Muscle of leg (tissue), 11 donors: ENCODE data around the gene GPC5. TPM values are rescaled to one million over a fixed set of nuclear protein-coding genes. Genes with fewer than 3 reads are reported as not detected.
A peak's percentile ranks its signal among the peaks of the same experiment; 100 is the strongest.

Experiments used
- DNase-seq: peaks from one replicate; pipeline ENCODE4 v3.0.0; 2013
- H3K27ac ChIP-seq: one replicate; pipeline ENCODE4 v1.5.1; 2013; ENCODE audit warnings: mild to moderate bottlenecking, low read length, control low read depth
- H3K27me3 ChIP-seq: one replicate; pipeline ENCODE4 v1.6.1; 2013; ENCODE audit warnings: low read length; ENCODE audit not compliant: control insufficient read depth, insufficient read depth
- H3K36me3 ChIP-seq: one replicate; pipeline ENCODE4 v1.6.1; 2013; ENCODE audit warnings: low read length; ENCODE audit not compliant: control insufficient read depth, insufficient read depth
- H3K4me1 ChIP-seq: one replicate; pipeline ENCODE4 v1.6.1; 2013; ENCODE audit warnings: low read length; ENCODE audit not compliant: control insufficient read depth, insufficient read depth
- H3K4me3 ChIP-seq: one replicate; pipeline ENCODE4 v1.5.1; 2013; ENCODE audit warnings: low read length, control low read depth
- H3K9me3 ChIP-seq: replicated peaks from 2 replicates; pipeline ENCODE4 v1.6.1; 2013; ENCODE audit warnings: low read depth, low read length; ENCODE audit not compliant: control insufficient read depth
- WGBS: methylation state at CpG from one replicate; pipeline ENCODE4 v1.1.5; 2013; ENCODE audit warnings: missing lambda C conversion rate; ENCODE audit not compliant: insufficient coverage; 5-methylcytosine and 5-hydroxymethylcytosine counted together
- polyA plus RNA-seq, 8 donors: library from polyadenylated mRNA; unstranded; fragments of 120-200 nt; gene quantifications; one replicate each; pipeline versions ENCODE4 v1.2.1 to v1.2.3, GENCODE V29; 2013; ENCODE audit warnings: inconsistent platforms in 1 of 8, low replicate concordance in 1 of 8; ENCODE audit not compliant: insufficient read length in 8 of 8, insufficient read depth in 1 of 8
- total RNA-seq: library from RNA; stranded (reverse); fragments of 120-200 nt; gene quantifications from one replicate; pipeline ENCODE4 v1.2.4, GENCODE V29; 2013

GPC5 gene
- total and polyA plus RNA-seq, 9 donors, result 0.15 to 2.1 (median 0.40) TPM

- no peak for DNase-seq
- Histone ChIP-seq H3K9me3 (no peaks in the 10 kb centered on the region), H3K27me3 (no peaks in the 10 kb centered on the region), H3K4me3 (no peak overlapping the region), H3K4me1 (no peaks in the 10 kb centered on the region), H3K36me3 (no peaks in the 10 kb centered on the region), H3K27ac (no peak overlapping the region)
- WGBS, result no CpG with 5 or more reads among the region's 3 CpGs
Observed at GRCh38 chr13:91627952-91628739, 229.7 kb downstream of the GPC5 start.

- Histone ChIP-seq H3K27me3 (no peaks in the 10 kb centered on the region), H3K4me3 (no peak overlapping the region), H3K9me3 (no peaks in the 10 kb centered on the region), H3K36me3 (no peaks in the 10 kb centered on the region), H3K27ac (no peak overlapping the region), H3K4me1 (no peaks in the 10 kb centered on the region)
- no peak for DNase-seq
- WGBS, result no CpG with 5 or more reads among the region's 1 CpG
Observed at GRCh38 chr13:91630946-91631345, 232.5 kb downstream of the GPC5 start.

GRCh38 chr13:91632086-91632485, 233.7 kb downstream of the GPC5 start:
- Histone ChIP-seq H3K27ac (no peak overlapping the region), H3K27me3 (no peaks in the 10 kb centered on the region), H3K4me1 (no peaks in the 10 kb centered on the region), H3K36me3 (no peaks in the 10 kb centered on the region), H3K4me3 (no peak overlapping the region), H3K9me3 (no peaks in the 10 kb centered on the region)
- 70% methylated on average over 2 of the region's 3 CpGs for WGBS
- no peak for DNase-seq

- WGBS, result no CpG with 5 or more reads among the region's 5 CpGs
- H3K4me3 ChIP-seq, result no peak overlapping the region
- no peaks in the 10 kb centered on the region for H3K4me1 ChIP-seq
- H3K27ac ChIP-seq, result no peak overlapping the region
- no peak for DNase-seq
- H3K36me3 ChIP-seq, result no peaks in the 10 kb centered on the region
- no peaks in the 10 kb centered on the region for H3K9me3 ChIP-seq
- no peaks in the 10 kb centered on the region for H3K27me3 ChIP-seq
Observed at GRCh38 chr13:91639330-91639729, 240.9 kb downstream of the GPC5 start.

GRCh38 chr13:91643394-91643793, 245.0 kb downstream of the GPC5 start:
- Histone ChIP-seq H3K4me3 (no peak overlapping the region), H3K36me3 (no peaks in the 10 kb centered on the region), H3K9me3 (no peaks in the 10 kb centered on the region), H3K27me3 (no peaks in the 10 kb centered on the region), H3K27ac (no peak overlapping the region), H3K4me1 (no peaks in the 10 kb centered on the region)
- no peak for DNase-seq
- WGBS, result 83% methylated on average over 2 of the region's 2 CpGs

- DNase-seq, result no peak
- no peaks in the 10 kb centered on the region for H3K9me3 ChIP-seq
- no peaks in the 10 kb centered on the region for H3K27me3 ChIP-seq
Observed at GRCh38 chr13:91644806-91645205, 246.4 kb downstream of the GPC5 start.

GRCh38 chr13:91647361-91647990, 249.1 kb downstream of the GPC5 start:
- Histone ChIP-seq H3K4me3 (no peak overlapping the region), H3K4me1 (no peaks in the 10 kb centered on the region), H3K27me3 (no peaks in the 10 kb centered on the region), H3K27ac (no peak overlapping the region), H3K9me3 (no peaks in the 10 kb centered on the region), H3K36me3 (no peaks in the 10 kb centered on the region)
- DNase-seq, result peak; percentile 17
- WGBS, result 33% methylated on average over 3 of the region's 3 CpGs

More at GRCh38 chr13:91644806-91645205, 246.4 kb downstream of the GPC5 start:
- H3K4me3 ChIP-seq, result no peak overlapping the region
- no peak overlapping the region for H3K27ac ChIP-seq
- H3K4me1 ChIP-seq, result no peaks in the 10 kb centered on the region
- no peaks in the 10 kb centered on the region for H3K36me3 ChIP-seq

- no peaks in the 10 kb centered on the region for H3K36me3 ChIP-seq
- H3K27ac ChIP-seq, result no peak overlapping the region
- H3K27me3 ChIP-seq, result no peaks in the 10 kb centered on the region
- H3K4me3 ChIP-seq, result no peak overlapping the region
- no peaks in the 10 kb centered on the region for H3K9me3 ChIP-seq
- no peaks in the 10 kb centered on the region for H3K4me1 ChIP-seq
- no peak for DNase-seq
Observed at GRCh38 chr13:91648012-91648411, 249.6 kb downstream of the GPC5 start.

GRCh38 chr13:91649456-91649855, 251.0 kb downstream of the GPC5 start:
- no peaks in the 10 kb centered on the region for H3K36me3 ChIP-seq
- no peaks in the 10 kb centered on the region for H3K4me1 ChIP-seq
- WGBS, result no CpG with 5 or more reads among the region's 2 CpGs
- no peak overlapping the region for H3K27ac ChIP-seq
- no peak for DNase-seq
- no peaks in the 10 kb centered on the region for H3K27me3 ChIP-seq
- no peaks in the 10 kb centered on the region for H3K9me3 ChIP-seq
- no peak overlapping the region for H3K4me3 ChIP-seq

- DNase-seq, result no peak
Observed at GRCh38 chr13:91652404-91653301, 254.2 kb downstream of the GPC5 start.

More at GRCh38 chr13:91652404-91653301, 254.2 kb downstream of the GPC5 start:
- Histone ChIP-seq H3K27ac (no peak overlapping the region), H3K4me3 (no peak overlapping the region), H3K27me3 (no peaks in the 10 kb centered on the region), H3K4me1 (no peaks in the 10 kb centered on the region), H3K36me3 (no peaks in the 10 kb centered on the region), H3K9me3 (no peaks in the 10 kb centered on the region)
- WGBS, result no CpG with 5 or more reads among the region's 10 CpGs
